Stimulated activated CD8-positive, alpha-beta memory T cell treated with anti-CD3 and anti-CD28 coated beads, Interleukin-4, amount 100 ng/mL, for 1 hour (primary cell): ENCODE measurements around the gene RIMOC1.
"Not testable (repeated sequence)": the region's sequence is repeated elsewhere in the genome, so short reads cannot be mapped to it uniquely, and the experiment has no call there.

Experiments
- DNase-seq, 2 donors: peaks; one replicate each; pipeline ENCODE4 v3.0.0-alpha.2; 2020; ENCODE audit warnings: low read depth in 2 of 2, low spot score in 1 of 2

The RIMOC1 gene

GRCh38 chr5:41885286-41885685 lies 18.9 kb upstream of the RIMOC1 start:
- no peak for DNase-seq

GRCh38 chr5:41891066-41891707 lies 13.0 kb upstream of the RIMOC1 start:
- DNase-seq, result no peak

- DNase-seq, result no peak
These were observed 12.1 kb upstream of the RIMOC1 start for GRCh38 chr5:41892031-41892430.

- no peak for DNase-seq
These were observed 10.9 kb upstream of the RIMOC1 start for GRCh38 chr5:41893074-41893851.

GRCh38 chr5:41896230-41896629 lies 7.9 kb upstream of the RIMOC1 start:
- no peak for DNase-seq

GRCh38 chr5:41903382-41903891 lies 707 bp upstream of the RIMOC1 start:
- no peak for DNase-seq

GRCh38 chr5:41906151-41906550 lies 2.0 kb downstream of the RIMOC1 start:
- no peak for DNase-seq

- DNase-seq, result no peak
These were observed 4.4 kb downstream of the RIMOC1 start for GRCh38 chr5:41908374-41909079.

GRCh38 chr5:41918105-41918504 lies 14.0 kb downstream of the RIMOC1 start:
- DNase-seq, result no peak

- DNase-seq, result no peak
These were observed 17.0 kb downstream of the RIMOC1 start for GRCh38 chr5:41921166-41921565.

- DNase-seq, result no peak
These were observed 17.7 kb downstream of the RIMOC1 start for GRCh38 chr5:41921874-41922273.

GRCh38 chr5:41924526-41924871 lies 20.4 kb downstream of the RIMOC1 start:
- no peak for DNase-seq

GRCh38 chr5:41924872-41925554 lies 20.9 kb downstream of the RIMOC1 start, which contains the start of gene FBXO4:
Gene FBXO4 (plus strand): TSS chr5:41925281. CDS start chr5:41925310, 29 bp downstream.
- peak; percentile 65 to 78 for DNase-seq

GRCh38 chr5:41925555-41925951 lies 21.4 kb downstream of the RIMOC1 start:
- no peak for DNase-seq

GRCh38 chr5:41927604-41928003 lies 23.5 kb downstream of the RIMOC1 start:
- no peak for DNase-seq

- DNase-seq, result no peak
These were observed 24.9 kb downstream of the RIMOC1 start for GRCh38 chr5:41929035-41929434.

- DNase-seq, result no peak
These were observed 28.6 kb downstream of the RIMOC1 start for GRCh38 chr5:41932770-41933169.

GRCh38 chr5:41935544-41935943 lies 31.4 kb downstream of the RIMOC1 start:
- no peak for DNase-seq

- no peak for DNase-seq
These were observed 36.5 kb downstream of the RIMOC1 start for GRCh38 chr5:41940641-41941040.

- not testable (repeated sequence) for DNase-seq
These were observed 41.3 kb downstream of the RIMOC1 start for GRCh38 chr5:41945332-41945955.

GRCh38 chr5:41951224-41951623 lies 47.1 kb downstream of the RIMOC1 start:
- DNase-seq, result no peak
